HepG2 (cell line): Measurements from ENCODE around the gene SYDE1. TPM values are rescaled to one million over a fixed set of nuclear protein-coding genes. Genes with fewer than 3 reads are reported as not detected.

Experiments
- ATAC-seq: fragments of 200-7000 bp; cut with Tn5 transposase; 3 replicates; pipeline ENCODE4 v1.9.1; 2020; ENCODE audit warnings: mild to moderate bottlenecking, moderate library complexity
- BruUV-seq: library from RNA; stranded (reverse); fragments of 400-500 nt; replicated peaks from 2 replicates; lab custom pipeline; 2021; lab: Mats Ljungman, UMichigan
- CTCF ChIA-PET: fragments of 300-600 bp; formaldehyde crosslinking; extraction: SDS; loops from one replicate; lab custom pipeline; 2021; ENCODE audit warnings: low total read pairs, inconsistent platforms, low intra/inter-chr PET ratio; lab: Yijun Ruan, JAX
- POLR2A ChIA-PET: fragments of 350-600 bp; sonication (Branson Sonifier 250); formaldehyde crosslinking; loops from one replicate; lab custom pipeline; 2020; ENCODE audit warnings: antibody characterized with exemption, inconsistent platforms; lab: Yijun Ruan, JAX
- DNase-seq: peaks from one replicate; pipeline ENCODE4 v3.0.0-alpha.2; 2015; ENCODE audit warnings: low spot score
- FAIRE-seq: peaks from 3 replicates; lab custom pipeline; 2011; peaks lifted over from hg19 to GRCh38; lab: Jason Lieb, UNC
- H2AFZ ChIP-seq: one replicate; pipeline ENCODE4 v1.6.1; 2011; ENCODE audit warnings: low read length, inconsistent platforms
- H3K27ac ChIP-seq: fragments of 300-600 bp; 3 replicates; pipeline ENCODE4 v1.8.0; 2011; ENCODE audit warnings: mixed run types, mild to moderate bottlenecking, mixed read lengths, low read length, inconsistent platforms; ENCODE audit not compliant: insufficient read depth; ENCODE audit errors: extremely low read length
- H3K27me3 ChIP-seq, 2 experiments: fragments of 200-600 bp in 1 of 2; 2 replicates in 1 of 2; 3 replicates in 1 of 2; pipeline versions ENCODE4 v1.6.0 to v1.8.0; 2011; ENCODE audit warnings: low read length in 2 of 2, mild to moderate bottlenecking in 2 of 2, moderate library complexity in 2 of 2, inconsistent platforms in 1 of 2; ENCODE audit not compliant: insufficient read depth in 2 of 2, control insufficient read depth in 1 of 2
- H3K36me3 ChIP-seq, 2 experiments: fragments of 200-600 bp in 1 of 2; replicated peaks in 1 of 2; 2 replicates in 1 of 2; 3 replicates in 1 of 2; pipeline versions ENCODE4 v1.5.1 to v1.8.0; 2011; ENCODE audit warnings: low read length in 2 of 2, inconsistent platforms in 1 of 2; ENCODE audit not compliant: insufficient read depth in 2 of 2, control insufficient read depth in 1 of 2
- H3K4me1 ChIP-seq: 2 replicates; pipeline ENCODE4 v1.5.1; 2012; ENCODE audit warnings: low read length, inconsistent platforms; ENCODE audit not compliant: insufficient read depth
- H3K4me2 ChIP-seq: 2 replicates; pipeline ENCODE4 v1.6.0; 2011; ENCODE audit warnings: low read depth, low read length, inconsistent platforms
- H3K4me3 ChIP-seq, 3 experiments: fragments of 200-600 bp in 1 of 3; sonication (generic), shearing (Covaris generic) in 1 of 3; replicated peaks in 1 of 3; 2 replicates each; pipeline ENCODE4 v1.5.1; 2011 to 2016; ENCODE audit warnings: low read length in 3 of 3, inconsistent platforms in 2 of 3, low read depth in 2 of 3, mild to moderate bottlenecking in 2 of 3, control low read depth in 1 of 3, mixed read lengths in 1 of 3; ENCODE audit not compliant: insufficient read depth in 1 of 3
- H3K79me2 ChIP-seq: one replicate; pipeline ENCODE4 v1.6.1; 2011; ENCODE audit warnings: low read length, inconsistent platforms; ENCODE audit not compliant: insufficient read depth
- H3K9ac ChIP-seq: 2 replicates; pipeline ENCODE4 v1.6.0; 2011; ENCODE audit warnings: mild to moderate bottlenecking, low read depth, low read length, inconsistent platforms; ENCODE audit not compliant: insufficient read depth
- H3K9me3 ChIP-seq: 2 replicates; pipeline ENCODE4 v1.5.1; 2012; ENCODE audit warnings: mild to moderate bottlenecking, low read length
- H4K20me1 ChIP-seq: 2 replicates; pipeline ENCODE4 v1.6.0; 2011; ENCODE audit warnings: inconsistent platforms, mild to moderate bottlenecking, low read length, moderate library complexity; ENCODE audit not compliant: insufficient read depth
- CENPBD1 ChIP-seq: sonication (generic); formaldehyde crosslinking; IDR thresholded peaks from 2 replicates; pipeline ENCODE4 v1.8.0; 2022; ENCODE audit warnings: missing genetic modification reagents, low read depth, mild to moderate bottlenecking, borderline replicate concordance
- CERS6 ChIP-seq: sonication (generic); formaldehyde crosslinking; IDR thresholded peaks from 2 replicates; pipeline ENCODE4 v1.5.0; 2020; ENCODE audit warnings: missing genetic modification reagents
- CREB1 ChIP-seq, 2 experiments: fragments of 450-650 bp in 1 of 2; IDR thresholded peaks; 2 replicates each; pipeline ENCODE4 v1.6.1; 2016 to 2017; ENCODE audit warnings: control low read depth in 1 of 2, mild to moderate bottlenecking in 1 of 2, missing compliant biosample characterization in 1 of 2, missing genetic modification characterization in 1 of 2
- FOXM1 ChIP-seq: sonication (generic); formaldehyde crosslinking; IDR thresholded peaks from 2 replicates; pipeline ENCODE4 v1.5.0; 2020; ENCODE audit warnings: missing genetic modification reagents
- HDAC2 ChIP-seq: sonication (generic); formaldehyde crosslinking; IDR thresholded peaks from 2 replicates; pipeline ENCODE4 v1.4.0; 2020; ENCODE audit warnings: missing genetic modification reagents
- NFE2L2 ChIP-seq: fragments of 150-350 bp; IDR thresholded peaks from 2 replicates; pipeline ENCODE4 v1.6.1; 2014; ENCODE audit warnings: low read length
- NFYB ChIP-seq: sonication (generic); formaldehyde crosslinking; IDR thresholded peaks from 2 replicates; pipeline ENCODE4 v1.4.0; 2020; ENCODE audit warnings: missing genetic modification reagents
- NR2F2 ChIP-seq: IDR thresholded peaks from 2 replicates; pipeline ENCODE4 v1.6.1; 2012; ENCODE audit warnings: low read depth, inconsistent platforms, borderline replicate concordance
- TP53 ChIP-seq: sonication (generic); formaldehyde crosslinking; conservative IDR thresholded peaks from 2 replicates; pipeline ENCODE4 v1.4.0; 2020; ENCODE audit warnings: missing genetic modification reagents
- ZGPAT ChIP-seq: IDR thresholded peaks from 2 replicates; pipeline ENCODE4 v1.6.1; 2016; ENCODE audit warnings: mild to moderate bottlenecking
- ZNF468 ChIP-seq: sonication (generic); formaldehyde crosslinking; IDR thresholded peaks from 2 replicates; pipeline ENCODE4 v1.8.0; 2022; ENCODE audit warnings: mild to moderate bottlenecking, moderate library complexity, missing genetic modification reagents
- WGBS: methylation state at CpG from one replicate; pipeline ENCODE4 v1.1.6; 2017; ENCODE audit warnings: low lambda C conversion rate; 5-methylcytosine and 5-hydroxymethylcytosine counted together
- in situ Hi-C: cut with HindIII; loops from 2 replicates; pipeline ENCODE4 v1.10.0; 2017; ENCODE audit warnings: low pct_unique_long_range_greater_than_20kb; ENCODE audit not compliant: extremely low pct_ligation_motif_present
- intact Hi-C: fragments of 100-400 bp; cut with micrococcal nuclease; formaldehyde crosslinking; loops from one replicate; pipeline ENCODE4 v1.10.0; 2022; ENCODE audit not compliant: unreplicated experiment
- polyA plus RNA-seq, 8 experiments: library from polyadenylated mRNA; depleted of rRNA in 3 of 8; stranded (reverse) in 7 of 8; unstranded in 1 of 8; fragments of >200 nt; fragmentation: Illumina TruSeq in 4 of 8; extraction: Trizol in 4 of 8; gene quantifications; 2 replicates each; pipeline versions ENCODE4 v1.2.1 to v1.2.3, GENCODE V29; 2011 to 2016; ENCODE audit warnings: low read depth in 4 of 8, missing spikeins in 1 of 8, mixed read lengths in 1 of 8; ENCODE audit not compliant: insufficient read depth in 1 of 8
- total RNA-seq, 5 experiments: library from RNA; depleted of rRNA; stranded (reverse); fragments of >200 nt; fragmentation: Illumina TruSeq; extraction: Trizol; gene quantifications; 2 replicates each; pipeline ENCODE4 v1.2.3, GENCODE V29; 2016; ENCODE audit warnings: low read depth in 1 of 5
- TF ChIP-seq, protein P1 (sequence below): sonication (generic); formaldehyde crosslinking; conservative IDR thresholded peaks from 2 replicates; pipeline ENCODE4 v1.8.0; 2022; ENCODE audit warnings: missing genetic modification reagents

Gene SYDE1
- total and polyA plus RNA-seq, 2 of the 13 experiments (the other 11 are each of a cell fraction or from before 2014, with no cell fraction given) = 4.3 to 13.6 TPM

- Histone ChIP-seq H4K20me1 (no peaks in the 10 kb centered on the region), H3K9me3 (no peaks in the 10 kb centered on the region), H3K36me3 (no peaks in the 10 kb centered on the region), H3K9ac (no peak overlapping the region), H3K4me1 (peaks cover 8% of the 10 kb centered on the region)
- intact Hi-C loops = no loop called here
- FAIRE-seq = no peak
- CTCF ChIA-PET = no interaction called here
- 28% methylated on average over 16 of the region's 16 CpGs for WGBS
- TF ChIP-seq CREB1 (IDR thresholded peaks at IDR 0.05) = 0 out of 2 replicates have a peak, but pooled peaks have one; percentile 25
- no peak for TF ChIP-seq CREB1 (CRISPR knock-in tag; IDR thresholded peaks at IDR 0.05)
- TF ChIP-seq NFE2L2 = no peak
- TF ChIP-seq, all 625 proteins: peak for 1
- POLR2A ChIA-PET = no interaction called here
- no peak overlapping the region for H3K27ac ChIP-seq
- no peaks in the 10 kb centered on the region for H3K79me2 ChIP-seq
- H2AFZ ChIP-seq = no peak overlapping the region
- no TSS peak for BruUV-seq
- peaks cover 0 to 6% of the 10 kb centered on the region in 2 experiments; a peak in 2 of 5 replicates for H3K27me3 ChIP-seq
- no peak overlapping the region for H3K4me2 ChIP-seq
- ATAC-seq = no peak
- in situ Hi-C loops = no loop called here
- DNase-seq = no peak
- H3K4me3 ChIP-seq = no peak overlapping the region
These were observed 22.8 kb downstream of the SYDE1 start for GRCh38 chr19:15129856-15130585.

DNA sequence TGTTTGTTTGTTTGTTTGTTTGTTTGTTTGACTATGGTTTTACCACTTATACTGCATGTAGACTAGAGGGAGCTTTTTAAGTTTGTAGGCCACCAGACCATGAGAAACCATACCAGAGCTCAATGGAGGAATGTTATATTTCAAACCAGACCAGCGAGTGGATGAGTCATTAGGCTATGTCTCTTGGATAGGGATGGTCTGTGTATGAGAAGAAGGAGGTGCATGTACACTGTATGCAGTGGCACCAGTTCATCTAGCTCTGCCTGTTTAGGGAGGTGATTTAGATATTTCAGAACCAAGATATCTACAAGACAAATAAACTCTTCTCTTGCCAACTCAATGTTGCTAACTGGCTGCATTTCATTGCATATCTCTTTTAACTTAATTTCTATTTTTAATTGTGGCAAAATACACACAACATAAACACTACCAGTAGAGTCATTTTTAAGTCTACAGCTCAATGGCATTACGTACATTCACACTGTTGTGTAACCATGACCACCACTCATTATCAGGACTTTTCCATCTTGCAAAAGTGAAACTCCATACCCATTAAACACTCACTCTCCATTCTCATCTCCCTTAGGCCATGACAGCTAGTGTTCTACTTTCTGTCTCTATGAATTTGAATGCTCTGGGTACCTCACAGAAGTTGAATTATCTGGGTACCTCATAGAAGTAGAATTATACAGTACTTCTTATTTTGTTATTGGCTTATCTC, 29.2 kb downstream of the SYDE1 start:
- 4% methylated on average over 2 of the region's 2 CpGs for WGBS
- TF ChIP-seq, protein P1, sequence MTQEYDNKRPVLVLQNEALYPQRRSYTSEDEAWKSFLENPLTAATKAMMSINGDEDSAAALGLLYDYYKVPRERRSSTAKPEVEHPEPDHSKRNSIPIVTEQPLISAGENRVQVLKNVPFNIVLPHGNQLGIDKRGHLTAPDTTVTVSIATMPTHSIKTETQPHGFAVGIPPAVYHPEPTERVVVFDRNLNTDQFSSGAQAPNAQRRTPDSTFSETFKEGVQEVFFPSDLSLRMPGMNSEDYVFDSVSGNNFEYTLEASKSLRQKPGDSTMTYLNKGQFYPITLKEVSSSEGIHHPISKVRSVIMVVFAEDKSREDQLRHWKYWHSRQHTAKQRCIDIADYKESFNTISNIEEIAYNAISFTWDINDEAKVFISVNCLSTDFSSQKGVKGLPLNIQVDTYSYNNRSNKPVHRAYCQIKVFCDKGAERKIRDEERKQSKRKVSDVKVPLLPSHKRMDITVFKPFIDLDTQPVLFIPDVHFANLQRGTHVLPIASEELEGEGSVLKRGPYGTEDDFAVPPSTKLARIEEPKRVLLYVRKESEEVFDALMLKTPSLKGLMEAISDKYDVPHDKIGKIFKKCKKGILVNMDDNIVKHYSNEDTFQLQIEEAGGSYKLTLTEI (CRISPR knock-in tag) = no peak
- TF ChIP-seq TP53 (CRISPR knock-in tag) (no peak), NR2F2 (no peak), NFYB (CRISPR knock-in tag) (no peak), FOXM1 (CRISPR knock-in tag) (no peak), ZNF468 (CRISPR knock-in tag) (no peak), HDAC2 (CRISPR knock-in tag) (no peak), ZGPAT (CRISPR knock-in tag) (no peak), CENPBD1 (CRISPR knock-in tag) (no peak), CERS6 (CRISPR knock-in tag) (no peak)

More for the DNA sequence above, 29.2 kb downstream of the SYDE1 start:
- Histone ChIP-seq H4K20me1 (no peaks in the 10 kb centered on the region), H3K79me2 (no peaks in the 10 kb centered on the region), H3K27me3 (no peaks in the 10 kb centered on the region), H3K9me3 (no peaks in the 10 kb centered on the region), H3K27ac (no peak overlapping the region), H3K36me3 (no peaks in the 10 kb centered on the region), H3K4me1 (no peaks in the 10 kb centered on the region), H3K9ac (no peak overlapping the region), H3K4me3 (no peak overlapping the region), H2AFZ (no peak overlapping the region), H3K4me2 (no peak overlapping the region)
- CTCF ChIA-PET = no interaction called here
- POLR2A ChIA-PET = no interaction called here
- intact Hi-C loops (no loop called here), in situ Hi-C loops (no loop called here)
- BruUV-seq = no TSS peak
- no peak for DNase-seq
- FAIRE-seq = no peak
- ATAC-seq = no peak
